Kidney (tissue), 14 donors: ENCODE measurements around the gene IKBIP. TPM values are rescaled to one million over a fixed set of nuclear protein-coding genes. Genes with fewer than 3 reads are reported as not detected.

Experiments used
- DNase-seq, 5 donors: peaks; one replicate each; pipeline ENCODE4 v3.0.0-alpha.2; 2013 to 2020
- FAIRE-seq: peaks from 2 replicates; lab custom pipeline; 2012; peaks lifted over from hg19 to GRCh38; lab: Jason Lieb, UNC
- H3K27ac ChIP-seq, 2 donors: one replicate each; pipeline ENCODE4 v1.7.0; 2013; ENCODE audit warnings: low read depth in 2 of 2, low read length in 2 of 2, inconsistent platforms in 1 of 2
- H3K27me3 ChIP-seq: one replicate; pipeline ENCODE4 v1.7.1; 2013; ENCODE audit warnings: low read length, inconsistent platforms; ENCODE audit not compliant: control insufficient read depth, insufficient read depth
- H3K36me3 ChIP-seq, 3 donors: one replicate each; pipeline versions ENCODE4 v1.7.0 to v1.7.1; 2013; ENCODE audit warnings: low read length in 3 of 3, control low read depth in 1 of 3, inconsistent platforms in 1 of 3; ENCODE audit not compliant: insufficient read depth in 3 of 3, control insufficient read depth in 2 of 3
- H3K4me1 ChIP-seq, 3 donors: one replicate each; pipeline versions ENCODE4 v1.7.0 to v1.7.1; 2013; ENCODE audit warnings: low read length in 3 of 3, inconsistent platforms in 1 of 3, low read depth in 1 of 3; ENCODE audit not compliant: control insufficient read depth in 2 of 3, insufficient read depth in 2 of 3
- H3K4me3 ChIP-seq, 3 donors: one replicate each; pipeline versions ENCODE4 v1.7.0 to v1.8.1; 2013; ENCODE audit warnings: low read length in 3 of 3, control low read depth in 1 of 3, inconsistent platforms in 1 of 3
- H3K9ac ChIP-seq, 3 donors: one replicate each; pipeline versions ENCODE4 v1.7.0 to v1.7.1; 2013; ENCODE audit warnings: low read length in 3 of 3, control low read depth in 1 of 3, inconsistent platforms in 1 of 3
- H3K9me3 ChIP-seq, 3 donors: one replicate each; pipeline versions ENCODE4 v1.7.0 to v1.7.1; 2013; ENCODE audit warnings: low read length in 3 of 3, control low read depth in 1 of 3, inconsistent platforms in 1 of 3; ENCODE audit not compliant: control insufficient read depth in 2 of 3, insufficient read depth in 1 of 3
- intact Hi-C: fragments of 100-400 bp; cut with DNase I; formaldehyde crosslinking; loops from one replicate; pipeline ENCODE4 v1.11.1; 2022
- polyA plus RNA-seq: library from polyadenylated mRNA; stranded (reverse); fragments of 350-450 nt; fragmentation: Illumina TruSeq; extraction: RNeasy Lipid Tissue Mini Kit (QIAGEN cat#74804); gene quantifications from one replicate; pipeline ENCODE4 v1.2.3, GENCODE V29; 2014; ENCODE audit warnings: low read depth, low replicate concordance; ENCODE audit not compliant: insufficient read depth
- total RNA-seq: library from RNA; stranded (reverse); fragmentation: NEBNext Ultra II Directional; extraction: Animal tissue kit (Norgen Biotek cat#: 25700); gene quantifications from one replicate; pipeline ENCODE4 v1.2.1, GENCODE V29; 2021
- TF ChIP-seq, protein P1 (sequence below): IDR thresholded peaks from 3 replicates; pipeline ENCODE4 v1.5.1; 2012; ENCODE audit warnings: mild to moderate bottlenecking, moderate library complexity, borderline replicate concordance; ENCODE audit not compliant: insufficient read depth; ENCODE audit errors: extremely low read depth
- donor health status: control.
- donor health status: control.
- donor health status: control.
- donor health status: control.
- donor health status: control.
- donor health status: DM: yes; HTN: yes; CAD: no.
- donor health status: Normal renal cell carcinoma (clear cell type).

Gene IKBIP
- total and polyA plus RNA-seq, 2 donors from 2014 or later: 5.9 to 10.9 TPM

DNA sequence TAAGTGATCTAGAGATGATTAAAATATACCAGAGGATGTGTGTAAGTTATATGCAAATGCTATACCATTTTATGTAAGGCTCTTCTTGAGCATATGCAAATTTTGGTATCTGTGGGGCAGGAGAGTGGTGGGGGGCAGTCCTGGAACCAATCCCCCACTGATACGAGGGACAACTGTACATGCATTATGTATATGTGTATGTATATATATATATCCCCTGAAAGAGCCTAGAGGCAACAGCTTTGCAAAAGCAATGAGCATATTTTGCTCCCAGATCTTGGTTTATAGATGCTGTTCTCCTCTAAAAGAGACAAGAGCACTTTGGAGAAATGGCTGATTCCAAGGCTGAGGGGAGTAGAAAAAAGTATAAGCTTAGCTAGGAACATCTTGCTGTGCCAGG is 63.5 kb downstream of the IKBIP start:
- H3K36me3 ChIP-seq: no peaks in the 10 kb centered on the region
- TF ChIP-seq, protein P1, sequence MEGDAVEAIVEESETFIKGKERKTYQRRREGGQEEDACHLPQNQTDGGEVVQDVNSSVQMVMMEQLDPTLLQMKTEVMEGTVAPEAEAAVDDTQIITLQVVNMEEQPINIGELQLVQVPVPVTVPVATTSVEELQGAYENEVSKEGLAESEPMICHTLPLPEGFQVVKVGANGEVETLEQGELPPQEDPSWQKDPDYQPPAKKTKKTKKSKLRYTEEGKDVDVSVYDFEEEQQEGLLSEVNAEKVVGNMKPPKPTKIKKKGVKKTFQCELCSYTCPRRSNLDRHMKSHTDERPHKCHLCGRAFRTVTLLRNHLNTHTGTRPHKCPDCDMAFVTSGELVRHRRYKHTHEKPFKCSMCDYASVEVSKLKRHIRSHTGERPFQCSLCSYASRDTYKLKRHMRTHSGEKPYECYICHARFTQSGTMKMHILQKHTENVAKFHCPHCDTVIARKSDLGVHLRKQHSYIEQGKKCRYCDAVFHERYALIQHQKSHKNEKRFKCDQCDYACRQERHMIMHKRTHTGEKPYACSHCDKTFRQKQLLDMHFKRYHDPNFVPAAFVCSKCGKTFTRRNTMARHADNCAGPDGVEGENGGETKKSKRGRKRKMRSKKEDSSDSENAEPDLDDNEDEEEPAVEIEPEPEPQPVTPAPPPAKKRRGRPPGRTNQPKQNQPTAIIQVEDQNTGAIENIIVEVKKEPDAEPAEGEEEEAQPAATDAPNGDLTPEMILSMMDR: no peak
- H3K4me1 ChIP-seq: no peaks in the 10 kb centered on the region
- no peak overlapping the region for H3K4me3 ChIP-seq
- H3K9me3 ChIP-seq: no peaks in the 10 kb centered on the region
- intact Hi-C loops: no loop called here
- DNase-seq: no peak
- no peaks in the 10 kb centered on the region for H3K27me3 ChIP-seq
- H3K27ac ChIP-seq: no peak overlapping the region
- H3K9ac ChIP-seq: no peak overlapping the region
- no peak for FAIRE-seq

DNA sequence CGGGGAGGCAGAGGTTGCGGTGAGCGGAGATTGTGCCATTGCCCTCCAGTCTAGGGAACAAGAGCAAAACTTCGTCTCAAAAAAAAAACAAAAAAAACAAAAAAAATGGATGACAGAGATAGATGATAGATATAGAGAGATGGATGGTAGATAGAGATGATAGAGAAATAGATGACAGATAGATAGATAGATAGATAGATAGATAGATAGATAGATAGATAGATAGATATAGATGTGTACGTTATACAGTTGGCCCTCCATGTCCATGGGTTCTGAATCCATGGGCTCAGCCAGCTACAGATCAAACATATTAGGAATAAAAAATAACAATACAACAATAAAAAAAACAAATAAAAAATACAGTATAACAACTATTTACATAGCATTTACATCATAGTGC is 63.9 kb downstream of the IKBIP start:
- no peak for DNase-seq
- no peak overlapping the region for H3K27ac ChIP-seq
- no peak overlapping the region for H3K4me3 ChIP-seq
- FAIRE-seq: no peak
- intact Hi-C loops: no loop called here
- no peaks in the 10 kb centered on the region for H3K27me3 ChIP-seq
- H3K9me3 ChIP-seq: no peaks in the 10 kb centered on the region
- H3K4me1 ChIP-seq: no peaks in the 10 kb centered on the region
- TF ChIP-seq, protein P1: no peak
- H3K36me3 ChIP-seq: no peaks in the 10 kb centered on the region
- H3K9ac ChIP-seq: no peak overlapping the region

DNA sequence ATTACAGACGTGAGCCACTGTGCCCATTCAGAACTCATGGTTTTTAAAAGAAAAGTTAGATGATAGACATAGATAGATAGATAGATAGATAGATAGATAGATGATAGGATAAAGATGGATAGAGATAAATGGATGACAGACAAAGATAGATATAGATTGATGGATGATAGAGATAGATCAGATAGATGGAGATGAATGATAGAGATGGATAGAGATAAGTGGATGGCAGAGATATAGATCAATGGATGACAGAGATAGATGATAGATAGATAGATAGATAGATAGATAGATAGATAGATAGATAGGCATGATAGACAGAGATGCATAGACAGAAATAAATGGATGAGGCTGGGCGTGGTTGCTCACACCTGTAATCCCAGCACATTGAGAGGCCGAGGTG is 64.8 kb downstream of the IKBIP start:
- Histone ChIP-seq H3K9me3 (no peaks in the 10 kb centered on the region), H3K4me1 (no peaks in the 10 kb centered on the region), H3K27ac (no peak overlapping the region), H3K27me3 (no peaks in the 10 kb centered on the region), H3K9ac (no peak overlapping the region), H3K36me3 (no peaks in the 10 kb centered on the region), H3K4me3 (no peak overlapping the region)
- TF ChIP-seq, protein P1: no peak
- FAIRE-seq (no peak), DNase-seq (no peak)
- intact Hi-C loops: no loop called here

GRCh38 chr12:98579347-98579746 is 65.2 kb downstream of the IKBIP start:
- FAIRE-seq: no peak
- H3K27ac ChIP-seq: no peak overlapping the region
- H3K9me3 ChIP-seq: no peaks in the 10 kb centered on the region
- H3K27me3 ChIP-seq: no peaks in the 10 kb centered on the region
- no peak for DNase-seq
- TF ChIP-seq, protein P1: no peak
- H3K4me3 ChIP-seq: no peak overlapping the region
- intact Hi-C loops: no loop called here
- H3K9ac ChIP-seq: no peak overlapping the region
- H3K36me3 ChIP-seq: no peaks in the 10 kb centered on the region
- H3K4me1 ChIP-seq: no peaks in the 10 kb centered on the region
